Skeletal muscle tissue (tissue), 4 donors: Measurements from ENCODE around the gene MINDY4. TPM values are rescaled to one million over a fixed set of nuclear protein-coding genes. Genes with fewer than 3 reads are reported as not detected.
"Not testable (repeated sequence)": the region's sequence is repeated elsewhere in the genome, so short reads cannot be mapped to it uniquely, and the experiment has no call there.

Experiments used
- H3K27ac ChIP-seq: one replicate; pipeline ENCODE4 v1.7.0; 2013; ENCODE audit warnings: mild to moderate bottlenecking, low read depth, low read length, inconsistent platforms
- H3K27me3 ChIP-seq, 3 donors: one replicate each; pipeline ENCODE4 v1.7.0; 2013; ENCODE audit warnings: low read length in 3 of 3; ENCODE audit not compliant: control insufficient read depth in 3 of 3, insufficient read depth in 3 of 3
- H3K36me3 ChIP-seq, 3 donors: one replicate each; pipeline ENCODE4 v1.7.0; 2013; ENCODE audit warnings: low read length in 3 of 3; ENCODE audit not compliant: control insufficient read depth in 3 of 3, insufficient read depth in 3 of 3
- H3K4me1 ChIP-seq, 3 donors: one replicate each; pipeline ENCODE4 v1.7.0; 2013; ENCODE audit warnings: low read length in 3 of 3, mild to moderate bottlenecking in 3 of 3; ENCODE audit not compliant: control insufficient read depth in 3 of 3, insufficient read depth in 3 of 3
- H3K4me3 ChIP-seq, 3 donors: one replicate each; pipeline ENCODE4 v1.7.0; 2013; ENCODE audit warnings: low read length in 3 of 3
- H3K9ac ChIP-seq, 3 donors: one replicate each; pipeline ENCODE4 v1.7.0; 2013; ENCODE audit warnings: low read length in 3 of 3, mild to moderate bottlenecking in 3 of 3, moderate library complexity in 2 of 3, low read depth in 1 of 3
- H3K9me3 ChIP-seq, 3 donors: one replicate each; pipeline ENCODE4 v1.7.0; 2013; ENCODE audit warnings: low read length in 3 of 3; ENCODE audit not compliant: control insufficient read depth in 3 of 3
- total RNA-seq: library from RNA; depleted of rRNA; stranded (reverse); fragments of >200 nt; gene quantifications from one replicate; pipeline ENCODE4 v1.2.3, GENCODE V29; 2014
- donor health status: Osteomylitis.

Gene MINDY4
- total RNA-seq, 1 donor from 2014 or later = 7.8 TPM

DNA sequence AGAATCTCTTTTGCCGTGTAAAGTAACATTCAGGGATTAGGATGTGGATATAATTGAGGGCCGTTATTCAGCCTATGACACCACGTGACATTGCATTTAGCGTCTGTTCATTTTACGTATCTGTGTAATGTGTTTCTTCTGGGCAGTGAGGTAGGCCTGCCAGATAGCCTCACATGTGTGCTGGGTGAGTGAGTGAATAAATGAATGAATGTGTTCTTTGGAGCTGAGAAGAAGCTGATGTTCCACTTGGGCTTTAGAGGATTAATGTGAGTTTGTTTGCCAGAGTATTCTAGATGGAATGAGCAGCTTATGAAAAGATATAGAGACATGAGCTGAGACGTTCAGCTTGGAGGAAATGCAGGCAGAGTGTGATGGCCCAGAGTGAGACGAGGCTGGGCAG is 55.0 kb downstream of the MINDY4 start:
- H3K4me1 ChIP-seq = no peaks in the 10 kb centered on the region
- no peak overlapping the region for H3K4me3 ChIP-seq
- H3K27ac ChIP-seq = no peak overlapping the region
- no peaks in the 10 kb centered on the region for H3K36me3 ChIP-seq
- no peak overlapping the region for H3K9ac ChIP-seq
- H3K9me3 ChIP-seq = no peaks in the 10 kb centered on the region
- H3K27me3 ChIP-seq = no peaks in the 10 kb centered on the region

DNA sequence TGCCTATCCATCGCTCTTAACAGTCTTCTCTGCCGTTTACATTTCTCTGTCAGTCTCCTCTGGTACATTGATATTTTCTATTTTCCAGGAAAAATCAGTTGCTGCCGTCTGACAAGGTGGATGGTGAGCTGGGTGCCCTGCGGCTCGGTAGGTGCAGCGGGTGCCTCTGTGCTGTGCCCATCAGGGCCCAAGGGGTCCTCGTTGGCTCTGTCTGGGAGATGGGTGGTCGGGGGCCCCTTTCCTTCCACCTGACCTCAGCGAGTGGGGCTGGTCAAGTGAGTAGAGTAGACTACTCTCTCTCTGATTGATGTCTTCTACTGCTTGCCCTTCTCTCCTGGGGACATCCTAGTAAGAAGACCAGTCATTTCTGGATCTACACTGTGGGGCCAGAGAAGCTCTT is 57.4 kb downstream of the MINDY4 start:
- no peaks in the 10 kb centered on the region for H3K36me3 ChIP-seq
- no peak overlapping the region for H3K9ac ChIP-seq
- H3K4me3 ChIP-seq = no peak overlapping the region
- no peaks in the 10 kb centered on the region for H3K9me3 ChIP-seq
- H3K27me3 ChIP-seq = no peaks in the 10 kb centered on the region
- no peak overlapping the region for H3K27ac ChIP-seq
- no peaks in the 10 kb centered on the region for H3K4me1 ChIP-seq

DNA sequence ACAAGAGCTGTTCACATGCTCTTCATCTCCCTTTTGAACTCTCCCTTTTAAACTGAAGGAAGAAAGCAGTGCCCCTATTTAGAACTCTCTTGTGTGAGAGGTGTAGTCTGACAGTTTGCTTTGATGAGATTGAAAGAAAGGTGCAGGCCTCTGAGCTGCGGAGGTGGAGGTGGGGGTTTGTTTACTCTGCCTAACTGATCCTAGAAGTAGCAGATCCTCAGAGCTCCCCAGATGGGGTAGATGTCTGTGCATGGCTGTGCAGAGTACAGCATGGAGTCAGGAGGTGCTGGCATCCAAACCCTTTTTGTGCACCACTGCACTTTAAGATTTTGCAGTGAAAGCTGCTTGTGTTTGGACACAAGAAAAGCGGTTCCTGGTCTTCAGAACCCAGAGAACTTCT is 58.3 kb downstream of the MINDY4 start:
- H3K27me3 ChIP-seq = no peaks in the 10 kb centered on the region
- H3K4me1 ChIP-seq = no peaks in the 10 kb centered on the region
- no peak overlapping the region for H3K27ac ChIP-seq
- no peaks in the 10 kb centered on the region for H3K9me3 ChIP-seq
- no peak overlapping the region for H3K9ac ChIP-seq
- H3K36me3 ChIP-seq = no peaks in the 10 kb centered on the region
- H3K4me3 ChIP-seq = no peak overlapping the region

DNA sequence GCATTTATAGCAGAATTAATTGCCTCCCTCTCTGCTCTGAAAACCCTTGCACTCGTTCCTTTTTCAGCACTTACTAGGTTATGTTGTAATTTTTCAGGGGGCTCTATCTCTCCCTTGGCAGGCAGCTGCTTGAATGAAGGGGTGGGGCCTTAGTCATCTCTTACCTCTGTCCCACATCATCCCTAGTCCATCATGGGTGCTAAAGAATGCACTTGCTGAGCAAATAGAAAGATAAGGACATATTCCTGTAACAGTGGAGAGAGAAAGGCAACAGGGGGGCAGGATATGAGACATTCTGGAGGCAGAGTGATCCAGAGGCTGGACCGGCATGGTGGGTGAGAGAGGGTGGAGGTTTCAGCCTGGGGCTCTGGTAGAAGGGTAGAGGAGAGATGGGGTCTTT is 60.0 kb downstream of the MINDY4 start:
- H3K9ac ChIP-seq = no peak overlapping the region
- H3K4me3 ChIP-seq = no peak overlapping the region
- H3K4me1 ChIP-seq = no peaks in the 10 kb centered on the region
- H3K9me3 ChIP-seq = no peaks in the 10 kb centered on the region
- no peaks in the 10 kb centered on the region for H3K36me3 ChIP-seq
- H3K27ac ChIP-seq = no peak overlapping the region
- no peaks in the 10 kb centered on the region for H3K27me3 ChIP-seq

GRCh38 chr7:30831936-30832335 is 60.7 kb downstream of the MINDY4 start:
- Histone ChIP-seq H3K4me1 (no peaks in the 10 kb centered on the region), H3K27me3 (no peaks in the 10 kb centered on the region), H3K27ac (no peak overlapping the region), H3K4me3 (no peak overlapping the region), H3K9me3 (no peaks in the 10 kb centered on the region), H3K9ac (no peak overlapping the region), H3K36me3 (peaks cover 0 to 4% (median 3%) of the 10 kb centered on the region in 3 donors)

GRCh38 chr7:30834017-30834674 is 62.9 kb downstream of the MINDY4 start:
- not testable (repeated sequence) for H3K9me3 ChIP-seq, H3K4me3 ChIP-seq, H3K27me3 ChIP-seq

DNA sequence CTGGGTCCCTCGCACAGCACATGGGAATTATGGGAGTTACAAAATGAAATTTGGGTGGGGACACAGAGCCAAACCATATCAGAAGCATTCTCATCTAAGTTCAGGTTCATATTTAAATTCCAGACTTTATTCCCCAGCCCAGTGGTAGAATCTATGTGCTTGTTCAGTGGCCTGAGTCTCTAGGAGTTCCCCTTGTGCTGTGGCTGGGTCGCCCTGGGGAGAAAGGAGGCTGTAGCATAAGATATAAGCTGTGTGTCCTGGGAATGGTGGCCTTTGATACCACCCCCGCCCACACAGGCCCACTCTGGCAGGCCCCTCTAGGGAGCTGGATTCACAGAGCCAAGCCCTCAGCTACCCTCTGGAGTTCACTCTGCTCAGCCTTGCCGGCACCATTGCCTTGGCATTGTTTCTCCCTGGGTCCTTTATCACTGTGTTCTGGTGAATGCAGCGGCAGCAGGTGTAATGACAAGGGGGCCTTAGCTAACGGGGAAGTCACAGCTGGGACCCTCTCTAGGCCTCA is 64.2 kb downstream of the MINDY4 start:
- no peak overlapping the region for H3K27ac ChIP-seq
- no peak overlapping the region for H3K9ac ChIP-seq
- no peak overlapping the region for H3K4me3 ChIP-seq
- peaks cover 0 to 4% (median 0%) of the 10 kb centered on the region in 3 donors for H3K4me1 ChIP-seq
- peaks cover 0 to 11% (median 4%) of the 10 kb centered on the region in 3 donors for H3K36me3 ChIP-seq
- no peaks in the 10 kb centered on the region for H3K9me3 ChIP-seq
- H3K27me3 ChIP-seq = no peaks in the 10 kb centered on the region

More at GRCh38 chr7:30834017-30834674, 62.9 kb downstream of the MINDY4 start:
- H3K27ac ChIP-seq, H3K36me3 ChIP-seq, H3K9ac ChIP-seq, H3K4me1 ChIP-seq: not testable (repeated sequence)

- Histone ChIP-seq H3K9me3 (no peaks in the 10 kb centered on the region), H3K27ac (no peak overlapping the region), H3K36me3 (peaks cover 0 to 11% (median 4%) of the 10 kb centered on the region in 3 donors), H3K4me3 (no peak overlapping the region), H3K9ac (no peak overlapping the region), H3K27me3 (no peaks in the 10 kb centered on the region), H3K4me1 (peaks cover 0 to 9% (median 6%) of the 10 kb centered on the region in 3 donors)
These were observed 65.8 kb downstream of the MINDY4 start for GRCh38 chr7:30836991-30837390.

- Histone ChIP-seq H3K9ac (no peak overlapping the region), H3K27me3 (no peaks in the 10 kb centered on the region), H3K36me3 (peaks cover 0 to 11% (median 4%) of the 10 kb centered on the region in 3 donors), H3K4me1 (peaks cover 0 to 9% (median 6%) of the 10 kb centered on the region in 3 donors), H3K9me3 (no peaks in the 10 kb centered on the region), H3K27ac (no peak overlapping the region), H3K4me3 (no peak overlapping the region)
These were observed 66.4 kb downstream of the MINDY4 start for GRCh38 chr7:30837581-30837980.

DNA sequence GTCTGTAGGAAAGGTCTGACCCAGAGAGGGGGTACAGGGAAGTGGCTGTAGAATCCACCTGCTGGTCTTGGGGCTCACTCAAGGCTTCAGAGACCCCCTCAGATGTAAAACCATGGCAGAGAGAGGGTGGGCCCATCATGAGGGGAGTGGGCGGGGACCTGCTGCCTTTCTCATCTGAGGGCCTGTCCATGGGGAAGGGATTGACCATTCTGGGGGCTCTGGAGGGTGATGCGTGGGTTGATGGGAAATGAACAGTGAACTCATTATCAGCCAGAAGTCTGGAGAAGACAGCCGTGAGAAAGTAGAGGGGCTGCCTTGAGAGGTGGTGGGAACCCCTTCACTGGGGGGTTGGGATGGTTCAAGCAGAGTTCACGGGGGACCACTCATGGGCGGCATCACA is 66.8 kb downstream of the MINDY4 start:
- Histone ChIP-seq H3K36me3 (peaks cover 0 to 11% (median 4%) of the 10 kb centered on the region in 3 donors), H3K9ac (no peak overlapping the region), H3K4me1 (peaks cover 0 to 9% (median 6%) of the 10 kb centered on the region in 3 donors), H3K27me3 (no peaks in the 10 kb centered on the region), H3K9me3 (no peaks in the 10 kb centered on the region), H3K4me3 (no peak overlapping the region), H3K27ac (no peak overlapping the region)
